H1 (cell line): ENCODE data around the gene VIPR2. TPM values are rescaled to one million over a fixed set of nuclear protein-coding genes. Genes with fewer than 3 reads are reported as not detected.

Source experiments
- CTCF ChIA-PET: fragments of 300-600 bp; sonication (Branson Sonifier 250); formaldehyde crosslinking; loops from one replicate; lab custom pipeline; 2021; ENCODE audit not compliant: partially characterized antibody; lab: Charles Lee
- POLR2A ChIA-PET: fragments of 300-600 bp; sonication (Branson Sonifier 250); formaldehyde crosslinking; loops from one replicate; lab custom pipeline; 2021; ENCODE audit warnings: inconsistent platforms; ENCODE audit not compliant: partially characterized antibody; lab: Charles Lee
- DNase-seq, 2 experiments: peaks; one replicate each; pipeline versions ENCODE4 v3.0.0 to v3.0.0-alpha.2; 2010 to 2022; ENCODE audit warnings: low spot score in 2 of 2, low read depth in 1 of 2, mixed read lengths in 1 of 2
- FAIRE-seq: peaks from 2 replicates; lab custom pipeline; 2011; peaks lifted over from hg19 to GRCh38; lab: Jason Lieb, UNC
- H2AFZ ChIP-seq: 2 replicates; pipeline ENCODE4 v1.8.1; 2012; ENCODE audit warnings: low read length, inconsistent platforms
- H2AK5ac ChIP-seq: 2 replicates; pipeline ENCODE4 v1.6.1; 2013; ENCODE audit warnings: low read depth, low read length
- H2BK120ac ChIP-seq: replicated peaks from 2 replicates; pipeline ENCODE3; 2013; ENCODE audit warnings: low read depth, low read length, inconsistent platforms
- H2BK12ac ChIP-seq: 2 replicates; pipeline ENCODE4 v1.6.1; 2013; ENCODE audit warnings: low read depth, low read length
- H2BK15ac ChIP-seq: 2 replicates; pipeline ENCODE4 v1.6.1; 2013; ENCODE audit warnings: low read length
- H2BK20ac ChIP-seq: 2 replicates; pipeline ENCODE4 v1.6.1; 2013; ENCODE audit warnings: low read length
- H2BK5ac ChIP-seq: 2 replicates; pipeline ENCODE4 v1.6.1; 2013; ENCODE audit warnings: low read depth, low read length
- H3K14ac ChIP-seq: 2 replicates; pipeline ENCODE4 v1.6.1; 2013; ENCODE audit warnings: inconsistent platforms; ENCODE audit not compliant: insufficient read length
- H3K18ac ChIP-seq: 2 replicates; pipeline ENCODE4 v1.6.1; 2013; ENCODE audit warnings: low read length; ENCODE audit errors: extremely low read depth
- H3K23ac ChIP-seq: 2 replicates; pipeline ENCODE4 v1.6.1; 2013; ENCODE audit warnings: inconsistent platforms; ENCODE audit not compliant: insufficient read length
- H3K23me2 ChIP-seq: 2 replicates; pipeline ENCODE4 v1.6.1; 2013; ENCODE audit warnings: low read depth, low read length
- H3K27ac ChIP-seq: 2 replicates; pipeline ENCODE4 v1.6.1; 2011; ENCODE audit warnings: low read depth, low read length, inconsistent platforms
- H3K27me3 ChIP-seq, 4 experiments: replicated peaks in 1 of 4; 1 replicate in 1 of 4; 2 replicates in 3 of 4; pipeline versions ENCODE4 v1.6.1 to v1.8.1; 2011 to 2013; ENCODE audit warnings: low read length in 3 of 4, mild to moderate bottlenecking in 3 of 4, inconsistent platforms in 2 of 4, mixed read lengths in 2 of 4, moderate library complexity in 1 of 4; ENCODE audit not compliant: control insufficient read depth in 3 of 4, insufficient read depth in 3 of 4; ENCODE audit errors: extremely low read depth in 1 of 4
- H3K36me3 ChIP-seq, 4 experiments: 2 replicates each; pipeline versions ENCODE4 v1.6.1 to v1.8.1; 2011 to 2013; ENCODE audit warnings: mild to moderate bottlenecking in 4 of 4, low read length in 3 of 4, moderate library complexity in 2 of 4, control low read depth in 1 of 4, inconsistent platforms in 1 of 4; ENCODE audit not compliant: insufficient read depth in 4 of 4, control insufficient read depth in 2 of 4
- H3K4ac ChIP-seq: replicated peaks from 2 replicates; pipeline ENCODE3; 2013; ENCODE audit warnings: low read length, low read depth, mixed read lengths, inconsistent platforms; ENCODE audit not compliant: insufficient read length
- H3K4me1 ChIP-seq, 4 experiments: replicated peaks in 1 of 4; 1 replicate in 1 of 4; 2 replicates in 3 of 4; pipeline versions ENCODE4 v1.6.1 to v1.8.1; 2011 to 2013; ENCODE audit warnings: low read length in 3 of 4, inconsistent platforms in 2 of 4, mixed read lengths in 1 of 4; ENCODE audit not compliant: insufficient read depth in 4 of 4, control insufficient read depth in 3 of 4
- H3K4me2 ChIP-seq, 2 experiments: 2 replicates each; pipeline versions ENCODE4 v1.6.1 to v1.8.1; 2011 to 2013; ENCODE audit warnings: low read depth in 2 of 2, low read length in 2 of 2, control low read depth in 1 of 2, inconsistent platforms in 1 of 2, mild to moderate bottlenecking in 1 of 2; ENCODE audit not compliant: insufficient read depth in 1 of 2
- H3K4me3 ChIP-seq, 4 experiments: fragments of 200-600, 300-600 bp in 1 of 4; sonication (generic), shearing (Covaris generic), sonication (Bioruptor Twin) in 1 of 4; 2 replicates each; pipeline versions ENCODE4 v1.5.1 to v1.8.1; 2011 to 2016; ENCODE audit warnings: low read length in 4 of 4, low read depth in 3 of 4, control low read depth in 2 of 4, inconsistent platforms in 2 of 4, mild to moderate bottlenecking in 2 of 4, mixed read lengths in 1 of 4, moderate library complexity in 1 of 4; ENCODE audit not compliant: insufficient read depth in 2 of 4; ENCODE audit errors: extremely low read depth in 1 of 4
- H3K56ac ChIP-seq: replicated peaks from 2 replicates; pipeline ENCODE3; 2013; ENCODE audit warnings: low read depth, mild to moderate bottlenecking, mixed read lengths, low read length, inconsistent platforms; ENCODE audit not compliant: insufficient read length
- H3K79me1 ChIP-seq: 2 replicates; pipeline ENCODE4 v1.6.1; 2013; ENCODE audit warnings: low read depth, low read length, control low read depth
- H3K79me2 ChIP-seq, 2 experiments: 2 replicates each; pipeline versions ENCODE4 v1.6.1 to v1.8.1; 2012 to 2013; ENCODE audit warnings: low read length in 2 of 2, mild to moderate bottlenecking in 2 of 2, inconsistent platforms in 1 of 2; ENCODE audit not compliant: insufficient read depth in 2 of 2, control insufficient read depth in 1 of 2
- H3K9ac ChIP-seq, 4 experiments: replicated peaks in 1 of 4; 1 replicate in 1 of 4; 2 replicates in 3 of 4; pipeline versions ENCODE4 v1.6.1 to v1.8.1; 2011 to 2013; ENCODE audit warnings: low read depth in 3 of 4, low read length in 3 of 4, control low read depth in 2 of 4, mild to moderate bottlenecking in 2 of 4, moderate library complexity in 2 of 4, inconsistent platforms in 1 of 4; ENCODE audit errors: extremely low read depth in 1 of 4
- H3K9me3 ChIP-seq, 2 experiments: 2 replicates each; pipeline versions ENCODE4 v1.6.1 to v1.8.1; 2012 to 2013; ENCODE audit warnings: mild to moderate bottlenecking in 2 of 2, moderate library complexity in 2 of 2, control low read depth in 1 of 2, inconsistent platforms in 1 of 2, low read depth in 1 of 2, low read length in 1 of 2, mixed read lengths in 1 of 2; ENCODE audit not compliant: insufficient read depth in 2 of 2
- H4K20me1 ChIP-seq, 2 experiments: replicated peaks in 1 of 2; 2 replicates each; pipeline versions ENCODE3 to v1.8.1; 2011 to 2013; ENCODE audit warnings: inconsistent platforms in 2 of 2, low read length in 2 of 2, mild to moderate bottlenecking in 1 of 2; ENCODE audit not compliant: insufficient read depth in 2 of 2, control insufficient read depth in 1 of 2
- H4K5ac ChIP-seq: 2 replicates; pipeline ENCODE4 v1.6.1; 2013; ENCODE audit warnings: low read length, low read depth, mixed read lengths, inconsistent platforms; ENCODE audit not compliant: insufficient read length
- H4K8ac ChIP-seq: 2 replicates; pipeline ENCODE4 v1.8.0; 2013; ENCODE audit warnings: mild to moderate bottlenecking, moderate library complexity, low read length, inconsistent platforms; ENCODE audit not compliant: insufficient read depth; ENCODE audit errors: extremely low read depth
- H4K91ac ChIP-seq: replicated peaks from 2 replicates; pipeline ENCODE3; 2013; ENCODE audit warnings: low read length, mixed read lengths, inconsistent platforms; ENCODE audit not compliant: insufficient read length
- CBX8 ChIP-seq: fragments of 300-800, 300-1000 bp; sonication (generic); IDR thresholded peaks from 2 replicates; pipeline ENCODE4 v1.7.1; 2016; ENCODE audit warnings: low read depth, low read length, borderline replicate concordance
- GTF2F1 ChIP-seq: IDR thresholded peaks from 2 replicates; pipeline ENCODE4 v1.6.1; 2012; ENCODE audit warnings: low read depth, low read length, improper control_type of control experiment, borderline replicate concordance
- KDM1A ChIP-seq: fragments of 200-600, 300-600 bp; sonication (generic); IDR thresholded peaks from 2 replicates; pipeline ENCODE4 v1.7.1; 2016; ENCODE audit warnings: mild to moderate bottlenecking, low read length, borderline replicate concordance
- KDM4A ChIP-seq: IDR thresholded peaks from one replicate; pipeline ENCODE4 v1.7.1; 2012; ENCODE audit warnings: low read depth, mild to moderate bottlenecking, moderate library complexity, low read length, inconsistent platforms; ENCODE audit not compliant: severe bottlenecking
- TBP ChIP-seq: IDR thresholded peaks from 2 replicates; pipeline ENCODE4 v1.6.1; 2011; ENCODE audit warnings: low read depth, low read length, improper control_type of control experiment
- TCF12 ChIP-seq: IDR thresholded peaks from 2 replicates; pipeline ENCODE4 v1.6.1; 2011; ENCODE audit warnings: low read depth, mild to moderate bottlenecking, low read length
- WGBS, 2 experiments: shearing (Covaris generic) in 1 of 2; methylation state at CpG; one replicate each; pipeline versions ENCODE4 v1.1.6 to v1.1.7; 2013 to 2015; ENCODE audit warnings: low lambda C conversion rate in 2 of 2, mixed read lengths in 2 of 2, inconsistent platforms in 1 of 2, low coverage in 1 of 2, missing lambda C conversion rate in 1 of 2; ENCODE audit not compliant: insufficient replicate concordance in 2 of 2, insufficient coverage in 1 of 2, insufficient read length in 1 of 2; ENCODE audit errors: extremely low coverage in 1 of 2, missing lambda C conversion rate in 1 of 2; 5-methylcytosine and 5-hydroxymethylcytosine counted together
- polyA plus RNA-seq, 7 experiments: library from polyadenylated mRNA; depleted of rRNA in 3 of 7; stranded (reverse) in 5 of 7; unstranded in 2 of 7; fragments of >200 nt in 5 of 7; fragments of 200-250 nt in 2 of 7; gene quantifications; 1 replicate in 5 of 7; 2 replicates in 1 of 7; 4 replicates in 1 of 7; pipeline versions ENCODE4 v1.2.1 to v1.2.3, GENCODE V29; 2011 to 2013; ENCODE audit warnings: missing spikeins in 2 of 7, mixed read lengths in 2 of 7
- total RNA-seq: library from RNA; stranded (reverse); fragmentation: NEBNext Ultra II Directional; extraction: Animal tissue kit (Norgen Biotek cat#: 25700); gene quantifications from 2 replicates; pipeline ENCODE4 v1.2.1, GENCODE V29; 2021
- TF ChIP-seq, protein P1 (sequence below): IDR thresholded peaks from 2 replicates; pipeline ENCODE4 v1.6.1; 2011; ENCODE audit warnings: low read depth, mild to moderate bottlenecking, low read length; ENCODE audit not compliant: insufficient read depth

The VIPR2 gene
- total and polyA plus RNA-seq, 2 of the 8 experiments (the other 6 are each of a cell fraction or from before 2014, with no cell fraction given): 2.4 to 6.3 TPM

DNA sequence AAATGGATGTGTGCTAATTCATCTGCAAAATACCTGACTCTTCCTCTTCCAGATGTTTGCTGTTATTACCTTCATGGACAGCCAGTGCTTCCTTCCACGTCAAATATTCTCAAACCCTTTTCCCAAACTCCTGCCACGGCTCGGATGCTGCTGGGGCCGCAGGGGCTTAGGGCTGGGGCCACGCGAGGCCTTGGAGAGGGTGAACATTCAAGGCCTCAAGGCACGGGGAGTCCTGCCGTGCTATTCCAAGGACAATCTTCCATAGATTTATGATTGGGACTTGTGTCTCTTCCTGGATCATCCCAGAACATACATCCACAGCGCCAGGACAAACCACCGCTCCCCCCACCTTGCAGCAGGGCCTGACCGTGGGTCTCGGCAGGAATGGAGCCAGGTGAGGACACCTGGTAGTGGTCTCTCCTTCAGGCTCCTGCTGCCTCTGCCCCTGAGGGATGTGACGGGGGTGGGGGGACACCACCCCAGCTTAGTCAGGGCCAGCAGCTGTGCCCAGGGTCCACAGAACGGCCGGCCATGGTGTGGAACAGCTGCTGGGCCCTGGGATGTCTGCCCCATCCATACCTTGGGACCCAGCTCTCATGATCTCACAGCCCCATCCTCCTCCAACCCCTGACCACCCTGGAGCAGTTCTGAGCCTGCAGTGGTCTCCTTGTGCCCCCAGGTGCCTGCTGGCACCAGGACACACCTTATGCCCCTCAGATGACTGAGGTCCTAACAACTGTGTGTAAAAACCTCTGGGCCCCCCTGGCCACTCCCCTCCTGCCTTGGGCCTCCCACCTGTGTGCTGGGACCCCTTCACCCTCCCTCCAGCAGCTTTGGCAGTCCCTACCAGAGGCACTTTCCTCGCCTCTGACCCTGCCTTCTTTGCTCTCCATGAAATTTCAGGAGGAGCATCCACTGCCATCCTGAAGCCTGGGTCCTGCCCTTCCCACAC, 16.7 kb downstream of the VIPR2 start:
- Histone ChIP-seq H3K4me2 (no peak overlapping the region), H2BK5ac (no peak overlapping the region), H3K18ac (no peak overlapping the region), H3K79me1 (no peaks in the 10 kb centered on the region), H2BK20ac (no peak overlapping the region), H4K5ac (no peak overlapping the region), H3K4ac (no peak overlapping the region), H2BK15ac (no peak overlapping the region), H2BK120ac (no peak overlapping the region), H3K27ac (no peak overlapping the region), H4K20me1 (no peaks in the 10 kb centered on the region), H2AFZ (no peak overlapping the region), H3K9me3 (no peaks in the 10 kb centered on the region), H2AK5ac (no peak overlapping the region), H3K23ac (no peak overlapping the region), H3K23me2 (no peaks in the 10 kb centered on the region), H3K14ac (no peak overlapping the region), H3K36me3 (no peaks in the 10 kb centered on the region), H3K79me2 (no peaks in the 10 kb centered on the region), H3K9ac (no peak overlapping the region), H4K8ac (no peak overlapping the region), H3K4me1 (peaks cover 0 to 7% (median 3%) of the 10 kb centered on the region in 4 experiments; a peak in 4 of 7 replicates), H2BK12ac (no peak overlapping the region), H4K91ac (no peak overlapping the region), H3K4me3 (no peak overlapping the region), H3K27me3 (no peaks in the 10 kb centered on the region; a peak in 1 of 7 replicates), H3K56ac (no peak overlapping the region)
- ChIA-PET POLR2A (no interaction called here), CTCF (interaction anchor here (0.5 to 1.2 kb wide), 4 partner anchors 10 to 191 kb away, joined by 3 to 4 read pairs (median 3); no protein-coding TSS in a partner anchor)
- FAIRE-seq (no peak), DNase-seq (no peak)
- 90% methylated on average over 16 of the region's 16 CpGs; no CpG with 5 or more reads in 1 of the 2 experiments for WGBS, 2 experiments
- TF ChIP-seq CBX8: no peak
- no peak for TF ChIP-seq GTF2F1
- TF ChIP-seq, protein P1, sequence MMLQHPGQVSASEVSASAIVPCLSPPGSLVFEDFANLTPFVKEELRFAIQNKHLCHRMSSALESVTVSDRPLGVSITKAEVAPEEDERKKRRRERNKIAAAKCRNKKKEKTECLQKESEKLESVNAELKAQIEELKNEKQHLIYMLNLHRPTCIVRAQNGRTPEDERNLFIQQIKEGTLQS: no peak
- TF ChIP-seq TBP: no peak
- no peak for TF ChIP-seq KDM1A
- TF ChIP-seq TCF12: no peak
- no peak for TF ChIP-seq KDM4A
